Stimulated activated CD8-positive, alpha-beta memory T cell treated with anti-CD3 and anti-CD28 coated beads, Interleukin-7, amount 100 ng/mL, for 48 hours (primary cell): ENCODE data around the gene NANS.

Source experiments
- DNase-seq, 2 donors: peaks; one replicate each; pipeline ENCODE4 v3.0.0-alpha.2; 2020; ENCODE audit warnings: low read depth in 1 of 2; ENCODE audit errors: extremely low read depth in 1 of 2

Gene NANS

DNA sequence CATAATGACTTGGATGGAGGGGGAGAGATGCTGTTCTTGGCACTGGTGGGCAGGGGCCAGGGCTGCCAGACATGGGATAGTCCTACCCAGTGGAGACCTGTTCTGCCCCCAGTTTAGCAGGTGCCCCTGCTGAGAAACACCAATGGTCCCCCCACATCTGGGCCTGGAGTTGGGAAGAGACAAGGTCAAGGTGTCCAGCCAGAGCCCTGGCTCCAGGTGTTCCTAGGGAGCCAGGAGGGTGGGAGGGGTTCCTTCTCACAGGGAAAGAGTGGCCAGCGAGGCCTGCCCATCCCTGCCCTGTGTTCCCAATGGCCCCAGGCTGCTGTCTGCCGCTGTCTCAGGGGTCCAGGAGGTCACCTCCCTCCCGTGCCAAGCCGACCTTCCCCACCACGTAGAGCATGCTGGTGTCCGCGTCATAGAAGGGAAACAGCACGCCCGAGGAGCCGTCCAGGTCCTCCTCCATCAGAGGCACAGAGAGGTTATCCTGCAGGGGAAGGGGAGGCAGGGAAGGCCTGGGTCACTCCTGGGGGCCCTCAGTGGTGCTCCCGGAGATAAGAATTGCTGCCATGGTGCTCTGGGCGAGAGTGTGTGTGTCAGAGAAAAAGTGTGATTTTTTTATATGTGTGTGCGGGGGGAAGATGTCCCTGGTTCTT lies 74.2 kb downstream of the NANS start:
- no peak for DNase-seq

DNA sequence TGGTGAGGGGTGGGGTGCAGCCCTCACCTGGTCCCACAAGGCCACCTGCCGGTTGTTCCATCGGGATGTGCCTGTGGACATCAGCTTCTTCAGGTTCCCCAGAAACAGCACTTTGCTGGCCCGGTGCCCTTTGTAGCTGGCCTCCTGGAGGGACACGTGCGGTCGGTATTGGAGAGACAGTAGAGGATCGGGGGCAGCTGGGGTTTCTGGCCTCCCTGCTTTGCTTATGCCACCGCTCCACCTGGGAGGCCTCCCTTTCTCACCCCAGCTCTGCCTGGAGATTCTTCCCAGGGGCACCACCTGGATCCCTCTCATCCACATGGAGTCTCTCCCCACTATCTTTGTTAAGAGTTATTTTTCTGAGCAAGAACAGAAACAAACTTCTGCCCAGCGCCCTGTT lies 75.6 kb downstream of the NANS start:
- no peak for DNase-seq
